HepG2 (cell line): ENCODE results near the gene EIF6. TPM values are rescaled to one million over a fixed set of nuclear protein-coding genes. Genes with fewer than 3 reads are reported as not detected.

Experiments
- DMTF1 ChIP-seq: sonication (generic); formaldehyde crosslinking; IDR thresholded peaks from 2 replicates; pipeline ENCODE4 v1.4.0; 2020; ENCODE audit warnings: mild to moderate bottlenecking, missing genetic modification reagents
- MEIS1 ChIP-seq: sonication (generic); formaldehyde crosslinking; IDR thresholded peaks from 2 replicates; pipeline ENCODE4 v1.9.0; 2021; ENCODE audit warnings: mild to moderate bottlenecking, missing genetic modification reagents, moderate library complexity, borderline replicate concordance
- MTA3 ChIP-seq: sonication (generic); formaldehyde crosslinking; IDR thresholded peaks from 2 replicates; pipeline ENCODE4 v1.4.0; 2020; ENCODE audit warnings: missing genetic modification reagents
- RNF219 ChIP-seq: sonication (generic); formaldehyde crosslinking; IDR thresholded peaks from 2 replicates; pipeline ENCODE4 v1.5.0; 2020; ENCODE audit warnings: mild to moderate bottlenecking, missing genetic modification reagents
- SUZ12 ChIP-seq: fragments of 150-350 bp; IDR thresholded peaks from 2 replicates; pipeline ENCODE4 v1.6.1; 2014; ENCODE audit warnings: low read depth, low read length
- ZHX2 ChIP-seq, 2 experiments: sonication (generic) in 1 of 2; formaldehyde crosslinking in 1 of 2; IDR thresholded peaks; 2 replicates each; pipeline versions ENCODE4 v1.6.1 to v1.9.0; 2014 to 2022; ENCODE audit warnings: antibody characterized with exemption in 1 of 2, borderline replicate concordance in 1 of 2, inconsistent platforms in 1 of 2, low read depth in 1 of 2, missing genetic modification reagents in 1 of 2
- ZNF326 ChIP-seq: sonication (generic); formaldehyde crosslinking; IDR thresholded peaks from 2 replicates; pipeline ENCODE4 v1.4.0; 2020; ENCODE audit warnings: missing genetic modification reagents, borderline replicate concordance
- ZNF619 ChIP-seq: sonication (generic); formaldehyde crosslinking; IDR thresholded peaks from 2 replicates; pipeline ENCODE4 v1.4.0; 2020; ENCODE audit warnings: mild to moderate bottlenecking, missing genetic modification reagents
- polyA plus RNA-seq, 8 experiments: library from polyadenylated mRNA; depleted of rRNA in 3 of 8; stranded (reverse) in 7 of 8; unstranded in 1 of 8; fragments of >200 nt; fragmentation: Illumina TruSeq in 4 of 8; extraction: Trizol in 4 of 8; gene quantifications; 2 replicates each; pipeline versions ENCODE4 v1.2.1 to v1.2.3, GENCODE V29; 2011 to 2016; ENCODE audit warnings: low read depth in 4 of 8, missing spikeins in 1 of 8, mixed read lengths in 1 of 8; ENCODE audit not compliant: insufficient read depth in 1 of 8
- total RNA-seq, 5 experiments: library from RNA; depleted of rRNA; stranded (reverse); fragments of >200 nt; fragmentation: Illumina TruSeq; extraction: Trizol; gene quantifications; 2 replicates each; pipeline ENCODE4 v1.2.3, GENCODE V29; 2016; ENCODE audit warnings: low read depth in 1 of 5

EIF6 gene
- total and polyA plus RNA-seq, 2 of the 13 experiments (the other 11 are each of a cell fraction or from before 2014, with no cell fraction given): 462 to 466 TPM

- TF ChIP-seq SUZ12 (no peak), MEIS1 (no peak), MTA3 (CRISPR knock-in tag) (no peak), DMTF1 (CRISPR knock-in tag) (no peak), ZHX2 (IDR thresholded peaks at IDR 0.05; ENCODE audit: low read depth) (no peak), ZHX2 (CRISPR knock-in tag; IDR thresholded peaks at IDR 0.05; ENCODE audit: borderline replicate concordance) (no peak), RNF219 (CRISPR knock-in tag) (0 out of 2 replicates have a peak, but pooled peaks have one; percentile 80), ZNF619 (peak; percentile 83; the same call in 1 of the 2 replicates), ZNF326 (no peak; the same call in 1 of the 2 replicates)
These were observed 15.4 kb downstream of the EIF6 start (continued) for GRCh38 chr20:35269055-35269781.
